Activated CD4-positive, CD25-positive, alpha-beta regulatory T cell treated with anti-CD3 and anti-CD28 coated beads, Interleukin-2, amount 50 U/mL, for 72 hours (primary cell): Measurements from ENCODE around the gene FOXO1.

Experiments used
- DNase-seq: peaks from one replicate; pipeline ENCODE4 v3.0.0; 2021

Gene FOXO1

GRCh38 chr13:40665126-40666044 lies 1.1 kb downstream of the FOXO1 start:
- peak; percentile 64 for DNase-seq

- peak; percentile 82 for DNase-seq
These were observed 1.9 kb downstream of the FOXO1 start for GRCh38 chr13:40664350-40665125.

- peak; percentile 72 for DNase-seq
These were observed 2.4 kb downstream of the FOXO1 start for GRCh38 chr13:40664100-40664349.

GRCh38 chr13:40662866-40663265 lies 3.6 kb downstream of the FOXO1 start:
- DNase-seq: no peak

- no peak for DNase-seq
These were observed 4.4 kb downstream of the FOXO1 start for GRCh38 chr13:40661875-40662665.

GRCh38 chr13:40660692-40661091 lies 5.7 kb downstream of the FOXO1 start:
- no peak for DNase-seq

- DNase-seq: no peak
These were observed 6.2 kb downstream of the FOXO1 start for GRCh38 chr13:40660141-40660664.

GRCh38 chr13:40657951-40658350 lies 8.5 kb downstream of the FOXO1 start:
- DNase-seq: no peak

- DNase-seq: no peak
These were observed 9.1 kb downstream of the FOXO1 start for GRCh38 chr13:40657307-40657706.

- no peak for DNase-seq
These were observed 10.1 kb downstream of the FOXO1 start for GRCh38 chr13:40656358-40656757.

GRCh38 chr13:40653527-40654318 lies 12.7 kb downstream of the FOXO1 start:
- DNase-seq: no peak

GRCh38 chr13:40652588-40652940 lies 13.9 kb downstream of the FOXO1 start:
- DNase-seq: no peak

- DNase-seq: no peak
These were observed 14.4 kb downstream of the FOXO1 start for GRCh38 chr13:40651866-40652587.

GRCh38 chr13:40648841-40649240 lies 17.6 kb downstream of the FOXO1 start:
- DNase-seq: no peak

- no peak for DNase-seq
These were observed 18.4 kb downstream of the FOXO1 start for GRCh38 chr13:40648040-40648439.

GRCh38 chr13:40644838-40645604 lies 21.4 kb downstream of the FOXO1 start:
- no peak for DNase-seq

- no peak for DNase-seq
These were observed 25.5 kb downstream of the FOXO1 start for GRCh38 chr13:40640845-40641458.

- no peak for DNase-seq
These were observed 26.2 kb downstream of the FOXO1 start for GRCh38 chr13:40640202-40640601.

- DNase-seq: no peak
These were observed 27.2 kb downstream of the FOXO1 start for GRCh38 chr13:40639221-40639681.

GRCh38 chr13:40637643-40638042 lies 28.8 kb downstream of the FOXO1 start:
- DNase-seq: no peak
